GM21717 (cell line): Measurements from ENCODE around the gene GRIA1.

Experiments
- ATAC-seq: cut with Tn5 transposase; IDR thresholded peaks from one replicate; pipeline ENCODE4 v1.9.1; 2021; ENCODE audit warnings: mild to moderate bottlenecking, moderate library complexity; ENCODE audit not compliant: unreplicated experiment

The GRIA1 gene

DNA sequence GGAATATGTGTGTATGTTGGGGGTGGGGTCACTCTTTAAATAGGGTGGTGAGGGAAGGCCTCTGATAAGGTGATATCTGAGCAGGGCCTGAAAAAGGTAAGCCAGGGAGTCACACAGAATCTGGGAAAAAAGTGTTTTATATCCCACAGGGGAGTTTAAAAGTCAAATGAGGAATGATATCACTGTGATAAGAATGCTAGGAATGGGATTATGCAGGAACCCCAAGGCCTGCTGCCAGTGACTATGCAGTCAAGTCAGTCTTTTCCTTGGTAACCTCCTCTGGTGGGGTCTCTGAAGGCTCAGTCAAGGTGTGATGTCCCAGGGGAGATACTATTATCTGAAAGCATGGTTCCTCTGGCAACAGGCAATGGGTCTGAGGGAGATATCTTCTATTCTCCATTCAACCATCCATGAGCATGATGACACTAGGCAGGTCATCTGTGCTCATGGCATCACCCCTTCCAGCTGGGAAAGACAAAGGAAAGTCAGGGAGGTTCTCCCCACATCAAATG, 53.5 kb downstream of the GRIA1 start:
- ATAC-seq: no peak

DNA sequence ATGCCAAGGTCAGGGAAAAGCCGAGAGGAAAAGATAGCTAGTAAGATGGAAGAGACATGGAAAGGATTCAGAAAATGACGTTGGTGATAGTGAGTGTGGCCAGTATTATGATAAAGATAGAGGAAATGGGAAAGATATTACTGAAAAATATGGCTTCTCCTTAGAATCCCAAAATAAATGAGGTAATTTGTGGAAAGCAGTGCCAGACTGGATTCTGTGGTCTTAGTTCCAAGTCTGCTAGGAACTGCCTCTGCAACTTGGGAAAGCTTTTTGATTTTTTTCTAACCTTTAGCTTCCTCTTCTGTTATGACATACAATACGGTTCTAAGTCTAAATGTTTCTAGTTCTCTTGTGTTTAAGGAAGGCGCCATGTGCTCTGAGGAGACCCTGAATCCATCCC, 54.2 kb downstream of the GRIA1 start:
- ATAC-seq: no peak

DNA sequence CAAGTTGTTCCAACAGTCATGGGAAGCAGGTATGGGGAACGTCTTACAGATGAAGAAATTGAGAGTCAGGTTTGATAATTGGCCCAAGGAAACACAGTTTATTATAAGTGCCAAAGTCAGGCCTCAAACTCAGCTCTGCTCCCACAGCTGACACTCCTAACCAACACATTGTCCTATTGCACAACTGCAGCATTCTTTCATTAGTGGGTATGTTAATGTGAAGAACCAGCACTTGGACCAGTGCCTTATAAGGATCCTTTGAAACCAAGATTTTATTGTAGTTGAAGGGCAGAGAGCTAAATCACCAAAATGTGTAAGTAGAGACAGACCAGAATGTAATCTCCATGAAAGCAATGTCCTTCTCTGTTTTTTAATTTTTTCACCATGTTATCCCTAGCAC, 56.1 kb downstream of the GRIA1 start:
- ATAC-seq: no peak

DNA sequence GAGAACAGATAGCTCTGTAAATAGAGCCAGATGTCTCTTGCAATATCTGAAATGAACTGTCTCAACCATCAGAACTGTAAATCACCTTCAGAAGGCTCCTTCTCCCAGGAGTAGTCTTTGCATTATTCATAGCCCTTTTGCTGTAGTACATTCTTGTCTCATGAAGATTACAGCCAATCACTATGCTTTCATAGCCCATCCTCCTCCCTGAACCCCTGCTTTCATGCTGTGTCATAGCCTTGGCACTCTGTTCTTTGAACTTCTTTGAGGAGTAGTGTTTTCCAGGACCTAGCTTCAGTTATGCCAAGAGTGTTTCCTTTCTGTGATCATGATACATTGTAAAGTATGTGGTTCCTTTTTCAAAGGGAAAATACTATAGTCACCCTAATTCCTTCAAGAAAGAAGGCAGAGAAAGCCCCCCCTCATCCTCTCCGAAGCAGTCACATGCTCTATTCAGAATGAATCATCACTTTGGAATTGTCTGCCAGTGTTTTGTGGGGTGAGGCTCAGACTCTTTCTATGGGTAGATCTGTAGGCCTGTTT, 61.1 kb downstream of the GRIA1 start:
- ATAC-seq: no peak

DNA sequence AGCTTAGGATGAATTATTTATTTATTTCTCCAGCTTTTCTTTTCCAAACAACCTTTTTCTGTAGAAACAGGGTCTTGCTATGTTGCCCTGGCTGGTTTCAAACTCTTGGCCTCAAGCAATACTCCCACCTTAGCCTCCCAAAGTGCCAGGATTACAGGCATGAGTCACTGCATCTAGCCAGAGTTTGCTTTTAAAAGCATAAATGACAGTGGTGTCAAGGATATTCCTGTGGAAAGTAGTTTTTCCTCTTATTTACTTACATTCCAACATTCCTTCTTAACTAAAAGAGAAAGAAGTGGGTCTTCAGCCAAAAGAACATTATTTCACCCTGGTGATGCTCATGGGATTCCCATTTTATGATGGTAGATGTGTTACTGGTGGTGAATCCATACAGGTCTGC, 62.4 kb downstream of the GRIA1 start:
- no peak for ATAC-seq

DNA sequence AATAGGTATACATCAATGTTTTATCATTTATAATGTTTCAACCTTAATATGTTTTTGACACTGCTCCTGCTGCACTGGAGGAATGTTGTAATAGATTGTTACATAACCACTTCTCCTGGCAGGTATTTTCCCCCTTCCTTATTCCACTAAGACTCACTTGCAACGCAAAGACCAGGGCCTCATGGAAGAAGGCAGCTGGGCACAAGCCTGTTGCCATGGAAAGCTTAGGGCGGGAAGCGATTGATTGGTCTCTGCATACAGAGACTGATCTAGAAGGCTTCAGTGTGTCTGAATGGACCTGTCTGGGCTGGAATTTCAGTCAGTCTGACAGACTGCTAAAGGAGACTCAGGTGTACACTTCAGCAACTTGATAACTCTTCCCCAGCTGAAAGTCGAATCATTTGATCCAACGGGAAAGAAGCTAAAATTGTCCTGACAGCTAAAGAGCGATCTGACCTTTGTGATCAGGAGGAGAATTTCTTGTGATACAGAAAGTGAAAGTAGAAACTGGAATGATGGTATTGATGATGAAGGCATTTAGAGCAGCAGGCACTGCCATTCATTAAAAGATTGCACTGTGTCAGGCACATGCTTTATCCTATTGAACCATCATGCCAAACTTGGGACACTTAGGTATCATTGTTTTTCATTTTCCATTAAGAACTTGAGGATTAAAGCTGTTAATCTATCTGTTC, 65.1 kb downstream of the GRIA1 start:
- peak; percentile 59 for ATAC-seq

DNA sequence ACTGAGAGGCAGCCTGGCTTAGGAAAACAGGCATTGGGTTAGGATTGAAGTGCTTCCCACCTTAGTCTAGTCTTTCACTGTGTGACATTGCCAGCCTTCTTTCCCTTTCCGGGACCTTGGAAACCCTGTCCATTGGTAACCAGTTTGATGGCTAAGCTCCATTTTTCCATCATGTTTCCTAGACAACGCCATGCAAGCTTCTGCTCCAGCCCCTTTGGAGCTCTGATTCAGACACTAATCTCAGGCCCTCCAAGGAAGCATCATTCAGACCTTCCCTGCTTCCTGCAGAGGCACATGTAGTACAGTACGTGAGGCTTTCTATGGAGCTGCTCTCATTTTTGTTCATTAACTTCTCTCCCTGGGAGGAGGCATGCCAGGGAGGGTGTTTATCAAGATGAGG, 68.5 kb downstream of the GRIA1 start:
- ATAC-seq: no peak

DNA sequence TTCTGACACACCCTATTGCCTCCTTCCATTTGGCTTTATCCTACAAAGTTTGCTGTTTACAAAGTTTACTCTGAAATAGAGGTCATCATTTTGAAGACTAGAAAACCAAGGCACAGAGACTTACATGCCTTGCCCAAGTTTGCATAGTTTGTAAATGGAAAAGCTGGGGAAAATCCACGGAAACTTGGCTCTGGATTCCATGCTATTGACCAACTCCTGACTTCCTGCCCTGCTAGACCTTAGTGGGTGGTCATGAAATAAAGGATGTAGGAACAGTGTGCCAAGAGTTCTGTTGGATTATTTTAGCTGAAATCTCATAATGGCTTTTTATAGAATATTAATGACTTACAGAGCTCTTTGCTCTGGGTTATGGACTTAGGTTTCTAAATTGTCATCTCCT, 69.5 kb downstream of the GRIA1 start:
- ATAC-seq: no peak

DNA sequence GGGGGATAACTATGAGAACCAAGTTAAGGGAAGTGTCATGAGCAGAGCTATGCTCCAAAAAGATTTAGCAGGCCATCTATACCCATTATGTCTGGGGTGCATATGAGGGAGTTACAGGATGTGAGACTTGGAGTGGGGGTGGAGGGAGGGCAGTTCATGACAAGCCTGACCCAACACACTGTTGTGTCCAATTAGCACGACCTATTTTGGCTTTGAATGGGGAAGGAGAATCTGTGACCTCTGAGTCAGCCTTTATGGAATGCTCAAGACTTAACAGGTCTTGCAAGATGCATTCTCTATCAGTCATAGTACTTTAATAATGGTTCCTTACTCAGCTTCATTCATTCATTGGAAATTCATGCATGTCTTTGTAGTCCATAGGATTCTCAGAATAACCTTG, 71.7 kb downstream of the GRIA1 start:
- ATAC-seq: no peak

DNA sequence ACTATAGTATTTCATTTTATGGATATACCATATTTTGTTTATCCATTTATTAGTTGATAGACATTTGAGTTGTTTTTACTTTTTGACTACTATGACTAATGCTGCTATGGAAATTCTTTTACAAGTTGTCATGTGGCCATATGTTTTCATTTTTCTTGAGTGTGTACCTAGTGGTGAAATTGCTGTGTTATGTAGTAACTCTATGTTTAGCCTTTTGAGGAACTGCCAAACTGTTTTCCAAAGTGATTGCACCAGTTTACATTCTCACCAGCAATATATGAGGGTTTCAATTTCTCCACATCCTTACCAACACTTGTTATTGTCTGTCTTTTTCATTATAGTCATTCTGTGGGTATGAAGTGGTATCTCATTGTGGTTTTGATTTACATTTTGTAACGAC, 75.4 kb downstream of the GRIA1 start:
- no peak for ATAC-seq

DNA sequence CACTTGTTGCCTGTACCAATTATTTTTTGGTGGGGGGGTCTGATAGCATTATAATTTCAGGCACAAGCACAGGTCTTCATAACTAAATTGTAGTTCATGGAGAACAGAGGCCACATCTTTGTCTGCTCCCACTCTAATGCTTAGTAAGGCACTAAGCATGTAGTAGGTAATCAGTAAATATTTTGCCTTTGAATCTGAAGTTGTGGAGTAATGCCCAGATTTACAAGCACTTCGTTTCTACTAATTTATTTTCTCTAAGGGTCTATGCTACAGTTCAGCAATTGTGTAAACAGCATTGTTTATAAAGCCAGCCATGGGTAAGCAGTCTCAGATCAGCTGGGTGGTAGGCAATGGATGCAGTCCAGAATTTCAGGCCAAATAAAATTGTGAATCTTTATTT, 78.6 kb downstream of the GRIA1 start:
- ATAC-seq: no peak

DNA sequence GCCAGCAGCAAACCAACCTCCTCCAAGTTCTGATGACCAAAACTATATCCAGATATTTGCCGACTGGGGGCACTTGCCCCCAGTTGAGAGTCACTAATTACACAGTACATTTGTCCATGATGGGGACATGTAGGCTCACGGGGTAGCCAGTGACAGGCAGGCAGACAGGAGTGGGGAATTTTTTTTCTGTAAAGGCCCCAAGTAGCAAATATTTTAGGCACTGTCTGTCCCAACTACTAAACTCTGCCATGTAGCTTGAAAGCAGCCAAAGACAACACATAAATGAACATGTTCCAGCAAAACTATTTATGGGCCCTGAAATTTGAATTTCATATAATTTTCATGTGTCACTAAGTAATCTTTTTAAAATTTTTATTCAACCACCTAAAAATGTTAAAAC, 80.7 kb downstream of the GRIA1 start:
- no peak for ATAC-seq

DNA sequence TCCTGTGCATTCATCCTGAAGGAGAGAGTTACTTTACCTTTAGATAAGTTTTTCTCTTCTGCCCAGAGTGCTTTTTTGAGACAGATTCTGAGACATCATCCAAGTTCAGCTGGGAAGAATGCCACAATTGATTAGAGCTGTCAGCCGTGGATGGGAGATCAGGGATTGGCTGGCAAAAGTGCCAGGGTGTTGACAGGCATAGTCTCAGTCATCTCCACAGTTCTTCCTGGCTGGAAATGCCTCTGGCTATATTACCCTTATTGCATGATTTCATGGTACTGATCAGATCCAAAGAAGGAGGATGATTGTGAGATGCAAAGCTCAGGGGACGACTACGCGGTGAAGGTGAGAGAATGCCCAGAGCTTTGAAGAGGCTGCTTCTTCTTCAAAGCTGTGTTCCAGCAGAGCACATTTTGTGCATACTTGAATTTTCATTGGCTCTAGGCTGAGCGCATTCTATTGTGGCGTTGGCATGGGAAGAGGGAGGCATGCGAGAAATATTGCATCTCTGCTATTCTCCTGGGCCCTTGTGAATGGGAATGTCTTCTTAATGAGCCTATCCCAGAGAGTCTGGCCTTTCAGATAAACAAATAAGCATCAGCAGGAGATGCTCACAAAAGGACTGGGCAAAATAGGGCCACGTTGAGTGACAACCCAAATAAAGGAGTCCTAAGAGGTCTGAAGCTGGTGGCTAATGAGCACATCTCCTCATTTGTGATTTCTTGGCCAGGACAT, 82.1 kb downstream of the GRIA1 start:
- no peak for ATAC-seq

DNA sequence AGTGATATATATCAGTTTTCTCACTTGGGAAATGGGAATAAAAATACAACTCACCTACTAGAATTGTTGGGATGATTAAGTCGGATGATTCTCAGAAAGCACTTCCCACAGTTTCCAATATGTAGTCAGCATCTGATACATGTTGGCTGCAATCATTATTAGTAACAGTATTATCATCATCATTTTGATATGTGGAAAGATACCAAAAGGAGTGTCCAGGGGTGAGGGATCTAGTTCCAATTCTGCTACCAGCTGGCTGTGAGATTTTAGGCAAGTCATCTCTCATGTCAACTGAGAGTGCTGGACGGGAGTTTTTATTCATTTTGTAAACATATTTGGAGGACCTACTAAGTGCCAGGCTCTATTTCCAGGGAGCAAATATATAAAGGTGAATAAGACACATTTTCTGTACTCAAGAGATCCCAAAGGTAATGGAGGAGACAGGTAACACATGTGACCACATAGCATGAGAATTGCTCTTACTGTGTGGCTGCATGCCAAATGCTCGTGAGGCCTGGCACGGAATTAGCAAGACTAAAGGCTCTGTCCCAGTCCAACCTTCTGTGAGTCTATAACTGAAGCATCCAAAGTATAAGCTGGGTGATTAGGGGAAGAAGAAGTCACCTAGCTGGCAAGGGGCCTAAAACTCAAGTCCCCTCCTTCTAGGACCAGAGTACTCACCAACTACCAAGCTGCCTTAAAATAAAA, 83.0 kb downstream of the GRIA1 start:
- no peak for ATAC-seq

DNA sequence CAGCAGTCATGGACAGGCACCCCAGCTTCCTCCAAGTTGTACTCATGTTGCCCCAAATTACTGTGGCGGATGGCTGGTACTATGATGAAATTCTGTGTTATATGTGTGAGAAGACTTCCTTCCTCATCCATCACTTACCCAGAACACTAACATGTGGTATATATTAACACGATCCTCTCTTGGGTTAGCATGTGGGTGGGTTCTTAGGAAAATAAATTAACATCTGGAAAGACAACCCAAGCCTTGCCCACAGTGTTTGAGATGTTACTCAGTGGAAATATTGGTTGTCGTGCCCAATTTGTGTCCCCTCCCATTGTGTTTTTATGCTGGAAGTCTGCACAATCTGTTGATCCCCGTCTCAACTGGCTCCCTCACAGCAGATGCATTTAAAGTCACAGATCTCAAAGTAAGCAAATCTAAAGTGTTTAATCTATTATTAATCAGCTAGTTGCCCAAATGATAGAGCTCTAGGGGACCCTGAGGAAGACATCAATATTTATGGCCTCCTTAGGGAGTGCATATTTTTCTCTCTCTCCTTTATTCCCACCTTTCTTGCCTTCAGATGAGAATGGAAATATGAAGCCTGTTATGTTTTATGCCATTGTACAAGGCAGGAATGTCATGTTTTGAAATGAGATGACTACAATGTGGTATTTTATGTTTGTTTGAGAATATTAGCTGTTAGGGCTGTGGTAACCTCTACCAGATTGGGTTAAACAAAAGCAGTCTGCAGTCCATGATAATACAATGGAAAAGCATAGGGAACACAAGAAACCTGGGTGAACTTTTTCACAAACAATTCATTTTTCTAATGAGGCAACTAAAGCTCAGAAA, 93.9 kb downstream of the GRIA1 start:
- ATAC-seq: no peak

DNA sequence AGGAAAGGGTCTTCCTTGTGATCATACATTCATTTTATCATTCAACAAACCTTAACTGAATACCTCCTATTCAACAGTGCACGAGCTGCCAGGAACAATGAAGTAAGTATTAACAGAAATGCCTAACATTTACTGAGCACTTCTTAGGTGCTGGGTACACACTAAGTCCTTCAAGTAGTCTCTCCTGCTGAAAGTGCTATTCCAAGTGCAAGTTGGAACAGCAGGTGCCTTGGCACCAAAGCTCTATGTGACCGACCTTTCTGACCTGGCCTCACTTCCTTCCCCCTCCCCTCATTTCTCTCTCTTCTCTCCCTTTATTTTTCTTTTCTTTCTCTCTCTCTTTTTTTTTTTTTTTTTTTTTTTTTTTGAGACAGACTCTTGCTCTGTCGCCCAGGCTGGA, 94.5 kb downstream of the GRIA1 start:
- ATAC-seq: no peak

DNA sequence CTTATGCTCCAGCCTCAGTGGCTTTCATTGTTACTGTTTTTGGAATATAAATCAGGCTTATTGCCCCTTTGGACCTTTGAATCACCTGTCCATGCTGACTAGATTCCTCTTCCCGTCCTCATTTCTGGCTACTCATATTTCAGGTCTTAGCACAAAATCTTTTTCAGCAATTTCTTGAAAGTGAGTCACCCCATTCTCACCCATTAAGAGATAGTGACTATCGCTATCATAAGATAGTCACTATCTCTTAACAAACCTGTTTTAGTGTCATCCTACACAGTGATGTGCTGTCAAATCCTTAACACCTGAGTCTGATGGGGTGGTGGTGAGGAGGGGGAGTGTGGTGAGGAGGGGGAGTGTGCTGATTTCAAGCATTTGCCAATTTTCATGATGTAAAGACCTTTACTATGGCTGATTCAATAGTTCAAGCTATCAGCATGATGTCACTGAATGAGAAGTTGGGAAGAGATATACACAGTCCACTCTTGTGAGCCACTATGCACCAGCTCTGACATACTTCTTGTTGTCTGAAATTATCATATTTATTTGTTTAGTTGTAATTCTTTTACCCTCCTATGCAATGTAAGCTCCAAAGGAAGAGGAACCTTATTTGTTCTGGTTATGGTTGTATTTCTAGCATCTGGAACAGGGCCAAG, 95.3 kb downstream of the GRIA1 start:
- no peak for ATAC-seq

DNA sequence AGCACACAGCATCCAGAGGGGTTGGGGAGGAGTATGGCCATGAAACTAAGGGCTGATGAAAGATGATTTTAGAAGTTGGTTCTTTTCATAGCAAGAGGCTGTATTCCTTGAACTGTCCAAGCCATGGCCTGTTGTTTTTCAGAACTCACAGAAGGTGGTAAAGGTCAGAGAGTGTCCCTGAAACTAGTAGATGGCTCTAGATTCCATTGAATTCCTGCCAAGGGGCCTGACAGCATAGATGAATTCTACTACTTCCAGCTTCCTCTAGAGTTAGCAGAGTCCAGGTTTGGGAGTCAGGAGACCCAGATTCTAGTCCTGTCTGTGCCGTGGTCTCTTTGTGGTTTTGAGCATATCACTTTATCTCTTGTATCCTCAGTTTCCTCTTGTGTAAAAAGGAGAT, 101.6 kb downstream of the GRIA1 start:
- ATAC-seq: no peak

DNA sequence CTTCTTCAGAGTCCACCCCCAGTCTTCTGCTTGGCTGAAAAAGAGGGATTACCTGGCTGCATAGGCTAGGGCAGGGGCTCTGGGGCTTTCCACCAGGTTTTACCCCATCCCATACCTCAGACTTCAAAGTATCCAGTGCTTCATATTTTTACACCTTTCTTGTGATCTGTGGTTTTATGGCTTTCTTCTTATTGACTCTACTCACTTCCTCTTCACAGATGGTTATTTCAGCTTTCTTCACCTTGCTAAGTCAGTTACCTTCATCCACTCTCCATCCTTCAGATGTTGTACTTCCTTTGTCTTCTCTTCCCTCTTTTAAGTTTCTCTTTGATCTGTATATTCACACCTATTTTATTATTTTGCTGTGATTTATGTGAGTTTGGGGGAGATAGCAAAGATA, 104.3 kb downstream of the GRIA1 start:
- no peak for ATAC-seq

DNA sequence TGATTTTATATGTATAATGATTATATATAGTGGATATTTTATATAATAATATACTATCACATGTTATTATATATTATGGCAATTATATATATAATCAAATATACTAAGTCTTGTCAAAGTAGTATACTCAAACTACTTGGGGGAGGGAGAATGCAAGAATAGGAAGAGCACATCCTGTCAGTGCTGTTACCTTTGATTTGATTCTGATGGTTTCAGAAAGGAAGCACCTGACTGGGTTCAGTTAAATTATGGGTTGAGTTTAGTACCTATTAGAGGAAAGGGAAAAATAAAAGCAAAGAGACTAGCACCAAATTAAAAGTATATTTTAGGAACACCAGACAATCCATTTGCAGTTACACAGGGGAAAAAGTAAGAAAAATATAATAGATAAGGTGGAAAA, 107.6 kb downstream of the GRIA1 start:
- ATAC-seq: no peak
